GM11168 (cell line): ENCODE data around the gene CDH23.

ENCODE experiments used
- in situ Hi-C: fragments of 300-500 bp; cut with MboI; formaldehyde crosslinking; loops from one replicate; pipeline ENCODE4 v1.12.0; 2022; ENCODE audit warnings: low sequenced_read_pairs; ENCODE audit not compliant: unreplicated experiment

CDH23 gene

GRCh38 chr10:71413581-71413980 is 16.9 kb downstream of the CDH23 start:
- in situ Hi-C loops = no loop called here

GRCh38 chr10:71414359-71414758 is 17.6 kb downstream of the CDH23 start:
- in situ Hi-C loops = no loop called here

DNA sequence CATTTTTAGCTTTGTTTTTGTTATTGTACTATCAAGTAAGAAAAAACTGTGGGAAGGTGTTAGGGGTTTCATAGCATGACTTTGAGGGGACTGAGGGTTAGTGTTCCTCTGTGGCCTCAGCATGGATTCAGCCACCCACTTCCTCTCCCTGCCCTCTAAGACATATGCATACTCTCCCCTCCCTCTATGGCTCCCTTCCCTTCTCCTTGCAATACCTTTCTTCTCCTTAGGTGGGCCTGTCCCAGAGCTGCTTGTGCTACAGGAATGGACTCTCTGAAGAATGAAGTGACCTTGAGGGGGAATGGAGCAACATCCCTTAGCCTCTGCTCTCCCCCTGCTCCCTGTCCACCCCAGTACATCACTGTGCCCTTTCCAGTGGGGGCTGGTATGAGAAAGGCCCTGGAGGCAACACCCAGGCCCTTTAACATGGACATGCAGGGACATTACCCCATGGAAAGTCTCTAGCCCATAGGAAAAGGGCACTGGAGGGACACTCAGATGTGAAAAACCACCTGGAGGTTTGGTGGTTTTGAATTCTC is 22.4 kb downstream of the CDH23 start:
- in situ Hi-C loops = no loop called here

DNA sequence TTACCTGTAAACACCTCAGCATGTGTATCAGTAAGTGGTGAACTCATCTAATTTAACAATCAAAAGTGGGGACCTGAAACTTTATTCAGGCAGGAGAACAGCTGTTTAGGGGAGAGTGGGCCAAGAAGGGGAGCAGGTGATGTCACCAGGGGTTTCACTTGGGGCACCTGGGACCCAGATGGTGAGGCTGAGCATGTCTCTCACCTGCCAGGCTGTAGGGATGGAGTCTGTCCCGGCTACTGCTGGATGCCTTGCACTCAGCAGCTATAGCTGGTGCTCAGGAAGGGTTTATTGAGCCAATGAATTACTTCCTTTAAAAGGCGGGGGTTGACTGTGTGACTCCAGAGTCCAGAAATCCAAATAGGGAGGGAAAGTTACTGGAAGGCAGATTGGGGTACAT is 23.0 kb downstream of the CDH23 start:
- in situ Hi-C loops = no loop called here

GRCh38 chr10:71421075-71421434 is 24.3 kb downstream of the CDH23 start:
- in situ Hi-C loops = no loop called here

GRCh38 chr10:71423250-71423649 is 26.5 kb downstream of the CDH23 start:
- in situ Hi-C loops = no loop called here

DNA sequence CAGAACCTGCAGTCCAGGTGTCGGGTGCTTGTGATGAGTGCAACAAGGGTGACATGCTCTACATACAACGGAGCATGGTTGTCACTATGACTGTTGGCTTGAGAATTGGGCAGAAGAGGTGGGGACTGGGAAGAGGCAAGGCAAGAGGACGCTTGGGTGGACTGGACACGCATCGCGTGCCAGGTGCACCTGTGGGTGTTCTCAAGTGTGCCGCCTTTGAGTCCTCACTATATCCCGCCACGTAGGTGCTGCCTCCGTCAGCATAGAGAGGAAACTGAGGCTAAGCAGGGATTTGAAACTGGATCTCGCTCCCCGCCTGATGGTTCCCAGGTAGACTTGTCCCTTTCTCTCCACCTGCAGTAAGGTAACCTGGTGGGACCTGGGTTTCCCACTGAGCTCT is 27.2 kb downstream of the CDH23 start:
- in situ Hi-C loops = no loop called here

GRCh38 chr10:71424496-71425194 is 27.9 kb downstream of the CDH23 start:
- in situ Hi-C loops = no loop called here

DNA sequence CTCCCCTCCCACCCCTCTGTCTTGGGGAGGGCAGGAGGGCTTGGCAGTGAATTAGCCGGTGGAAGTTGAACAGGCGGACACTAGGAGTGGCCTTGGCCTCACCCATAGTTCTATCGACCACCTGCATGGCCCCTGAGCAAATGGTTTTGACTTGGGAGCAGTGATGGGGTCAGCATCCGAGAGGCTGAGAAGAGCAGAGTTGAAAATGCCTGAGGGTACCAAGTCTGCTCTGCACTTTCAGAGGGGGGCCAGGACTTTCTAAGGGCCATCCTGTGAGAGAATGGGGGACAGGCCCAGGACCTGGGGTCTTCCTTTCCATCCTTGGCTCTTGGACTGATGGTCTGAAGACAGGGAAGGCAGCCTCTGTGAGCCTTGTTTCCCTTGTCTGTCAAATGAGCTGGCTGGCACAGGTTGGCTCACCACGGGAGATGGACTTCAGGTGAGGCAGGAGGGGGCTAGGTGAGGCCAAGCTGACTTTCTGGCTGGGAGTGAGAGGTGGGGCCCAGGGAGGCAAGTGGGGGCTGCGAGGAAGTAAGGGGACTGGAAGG is 29.4 kb downstream of the CDH23 start:
- in situ Hi-C loops = no loop called here

DNA sequence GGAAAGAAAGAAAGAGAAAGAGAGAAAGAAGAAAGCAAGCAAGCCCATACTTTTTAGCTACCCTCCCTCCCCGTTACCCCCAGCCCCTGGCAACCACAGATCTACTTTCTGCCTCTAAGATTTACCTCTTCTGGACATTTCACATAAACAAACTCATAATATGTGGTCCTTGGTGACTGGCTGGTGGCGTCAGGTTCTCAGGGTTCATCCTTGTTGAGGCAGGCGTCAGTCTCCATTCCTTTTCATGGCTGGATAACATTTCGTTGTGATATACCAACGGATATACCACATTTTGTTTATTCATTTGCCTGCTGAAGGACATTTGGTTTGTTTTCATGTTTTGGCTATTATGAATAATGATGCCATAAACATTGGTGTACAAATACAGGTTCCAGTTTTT is 30.5 kb downstream of the CDH23 start:
- in situ Hi-C loops = no loop called here

- in situ Hi-C loops = no loop called here
Observed at GRCh38 chr10:71429304-71429703, 32.6 kb downstream of the CDH23 start.

- in situ Hi-C loops = no loop called here
Observed at GRCh38 chr10:71429929-71430328, 33.2 kb downstream of the CDH23 start.

- in situ Hi-C loops = no loop called here
Observed at GRCh38 chr10:71431239-71432100, 34.8 kb downstream of the CDH23 start.

GRCh38 chr10:71432101-71432905 is 35.6 kb downstream of the CDH23 start:
- in situ Hi-C loops = no loop called here

- in situ Hi-C loops = no loop called here
Observed at GRCh38 chr10:71432956-71433767, 36.4 kb downstream of the CDH23 start.

DNA sequence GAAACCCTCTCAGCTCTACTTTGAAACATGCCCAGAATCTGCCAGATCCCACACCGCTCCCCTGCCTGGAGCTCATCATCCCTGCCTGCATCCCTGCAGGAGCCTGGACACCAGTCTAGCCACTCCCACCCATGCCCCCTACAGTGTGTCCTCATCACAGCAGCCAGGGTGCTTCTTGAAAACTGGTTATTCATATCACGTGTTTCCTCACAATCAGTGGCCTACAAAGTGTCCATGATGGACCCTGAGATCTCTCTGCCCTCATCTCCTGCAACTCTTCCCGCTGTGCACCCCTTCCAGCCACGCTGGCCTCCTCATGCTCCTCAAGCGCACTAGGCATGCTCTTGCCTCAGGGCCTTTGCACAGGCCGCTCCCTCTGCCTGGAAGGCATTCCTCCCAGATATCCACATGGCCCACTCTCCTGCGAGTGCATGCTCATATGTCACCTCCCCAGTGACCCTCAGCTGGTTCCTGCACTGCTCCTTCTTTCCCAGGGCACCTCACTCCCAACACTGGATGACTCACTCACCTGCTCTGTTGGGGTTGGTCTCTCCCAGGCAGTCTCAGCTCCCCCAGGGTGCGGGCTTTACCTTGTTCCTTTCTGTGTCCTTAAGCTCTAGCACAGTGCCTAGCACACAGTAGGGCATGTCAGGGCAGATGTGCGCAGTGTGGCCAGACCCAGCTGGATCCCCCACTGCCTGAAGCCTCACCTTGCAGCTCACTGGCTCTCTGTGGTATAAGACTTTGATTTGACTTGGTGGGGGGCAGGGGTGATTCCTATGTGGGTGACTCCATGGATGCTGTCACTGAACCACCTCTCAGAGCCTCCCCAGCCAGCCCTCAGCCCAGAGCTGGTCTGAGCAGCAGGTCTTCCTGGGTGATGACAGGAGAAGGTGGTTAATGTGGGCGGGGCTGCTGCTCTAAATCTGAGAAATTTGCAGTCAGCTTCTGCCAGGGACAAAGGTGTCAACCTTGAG is 37.3 kb downstream of the CDH23 start:
- in situ Hi-C loops = no loop called here

- in situ Hi-C loops = no loop called here
Observed at GRCh38 chr10:71434760-71435394, 38.2 kb downstream of the CDH23 start.
